Activated CD4-positive, alpha-beta T cell treated with anti-CD3 and anti-CD28 coated beads, Interleukin-2, amount 50 U/mL, for 24 hours (primary cell): Measurements from ENCODE around the gene CENPW.

Experiments used
- DNase-seq, 2 donors: peaks; one replicate each; pipeline ENCODE4 v3.0.0-alpha.2; 2020; ENCODE audit warnings: low read depth in 1 of 2, low spot score in 1 of 2

Gene CENPW

DNA sequence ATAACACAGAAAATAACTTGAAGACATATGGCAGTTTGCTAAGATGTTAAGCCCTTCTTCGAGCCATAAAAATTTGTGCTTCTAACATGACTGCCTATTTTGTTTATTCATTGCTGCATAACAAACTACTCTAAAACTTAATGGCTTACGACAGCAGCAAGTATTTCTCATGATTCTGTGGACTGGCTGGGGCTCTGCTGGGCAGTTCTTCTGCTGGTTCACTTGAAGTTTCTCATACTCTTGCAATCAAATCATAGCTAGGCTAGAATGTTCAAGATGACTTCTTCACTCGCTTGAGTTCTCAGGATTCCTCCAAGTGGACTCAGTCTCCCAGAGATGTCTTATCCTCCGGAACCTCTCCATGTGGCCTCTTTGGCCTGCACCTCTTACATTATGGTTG lies 33.4 kb downstream of the CENPW start:
- no peak for DNase-seq

DNA sequence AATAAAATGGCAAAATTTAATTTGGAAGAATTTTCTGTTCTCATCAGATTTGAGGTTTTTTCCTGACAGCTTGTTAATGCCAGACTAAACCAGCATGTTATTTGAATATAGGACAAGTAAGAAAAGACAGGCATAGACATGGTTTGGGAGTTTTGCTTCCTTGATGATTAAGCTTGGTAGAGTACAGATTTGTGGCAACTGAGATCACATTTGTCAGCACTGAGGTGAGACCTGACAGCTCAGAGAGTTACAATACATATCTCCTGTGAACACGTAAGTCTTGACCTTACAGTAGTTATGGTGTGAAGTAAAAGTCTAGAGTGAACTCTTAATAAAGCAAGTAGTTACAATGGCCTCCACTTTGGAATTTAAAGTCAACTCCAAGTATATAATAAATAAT lies 34.5 kb downstream of the CENPW start:
- no peak for DNase-seq

DNA sequence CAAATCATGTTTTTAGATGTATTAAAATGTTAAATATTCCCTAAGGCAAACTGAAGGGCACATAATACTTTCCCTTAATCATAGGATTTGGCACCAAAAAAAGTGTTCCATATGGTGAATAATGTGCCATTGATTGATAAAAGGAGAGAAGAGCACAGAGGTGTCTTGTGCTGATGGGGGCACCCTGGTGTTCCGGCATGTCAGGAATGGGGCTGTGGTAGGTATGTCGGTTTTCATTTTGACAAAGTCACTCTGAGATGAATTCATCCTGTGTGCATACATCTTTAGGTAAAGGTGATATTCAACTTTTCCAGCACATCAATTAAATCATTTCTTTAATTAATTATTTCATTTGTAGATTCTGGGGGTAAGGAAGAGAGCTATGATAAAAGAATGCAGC lies 36.8 kb downstream of the CENPW start:
- DNase-seq: no peak

DNA sequence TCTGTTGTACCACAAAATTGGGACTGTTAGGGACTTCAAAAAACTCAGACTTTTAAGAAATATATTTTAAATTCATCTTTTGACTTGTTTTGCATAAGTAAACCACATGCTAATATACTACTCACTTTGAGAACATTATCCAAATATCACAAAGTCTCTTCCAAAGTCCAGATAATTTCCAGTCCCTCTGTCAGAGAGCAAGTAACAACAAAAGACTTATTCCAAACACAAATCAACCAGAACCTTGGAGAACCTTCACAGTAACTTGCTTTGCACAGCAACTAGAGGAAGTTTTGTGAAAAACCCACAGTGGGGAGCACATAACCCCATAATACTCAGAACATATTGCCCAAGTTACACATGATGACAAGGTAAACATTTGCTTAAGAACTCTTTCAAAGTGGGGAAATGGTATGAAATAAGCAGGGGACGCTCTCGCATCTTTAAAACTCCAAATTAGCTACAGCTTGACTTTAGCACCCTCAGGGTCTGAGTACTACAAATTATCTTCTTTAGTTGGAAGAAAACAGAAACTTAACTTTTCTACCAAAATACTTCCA lies 37.8 kb downstream of the CENPW start:
- DNase-seq: no peak

DNA sequence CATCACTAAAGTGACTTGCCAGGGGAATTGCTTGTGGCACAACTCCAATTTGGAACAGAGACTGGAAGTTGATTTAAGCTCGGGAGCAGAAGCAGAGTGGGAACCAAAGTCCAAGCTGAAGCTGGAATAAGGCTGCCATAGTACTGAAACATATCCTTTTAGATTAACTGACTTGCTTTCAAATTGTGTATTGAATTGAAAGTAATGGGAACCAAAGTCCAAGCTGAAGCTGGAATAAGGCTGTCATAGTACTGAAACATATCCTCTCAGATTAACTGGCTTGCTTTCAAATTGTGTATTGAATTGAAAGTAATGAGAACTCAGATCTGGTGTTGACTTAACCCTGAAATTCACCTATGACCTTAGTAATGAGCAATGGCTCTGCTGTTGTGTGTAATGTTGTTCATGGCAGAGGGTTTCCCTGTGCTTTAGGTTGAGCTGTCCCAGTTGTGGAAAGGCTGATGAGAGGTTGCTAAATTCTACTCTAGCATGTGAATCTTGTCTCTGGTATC lies 40.2 kb downstream of the CENPW start:
- DNase-seq: no peak

DNA sequence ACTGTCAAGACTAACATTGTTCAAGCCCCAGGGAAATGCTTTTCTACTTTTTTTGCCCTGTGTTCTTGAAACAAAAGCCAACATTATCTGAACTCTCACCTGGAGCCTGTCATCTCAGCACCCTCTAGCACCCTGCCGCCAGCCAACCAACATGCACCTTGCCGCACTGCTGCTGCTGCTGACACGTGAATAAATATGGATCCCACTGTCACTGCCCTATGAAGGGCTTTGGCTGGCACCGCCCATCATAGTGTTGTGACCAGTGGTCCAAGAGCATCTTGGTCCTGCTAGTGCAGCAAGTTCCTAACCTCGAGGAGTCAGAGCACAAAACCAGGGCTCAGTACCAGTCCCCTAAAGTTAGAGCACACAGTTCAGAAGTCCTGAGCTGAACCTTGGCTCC lies 41.6 kb downstream of the CENPW start:
- no peak for DNase-seq

DNA sequence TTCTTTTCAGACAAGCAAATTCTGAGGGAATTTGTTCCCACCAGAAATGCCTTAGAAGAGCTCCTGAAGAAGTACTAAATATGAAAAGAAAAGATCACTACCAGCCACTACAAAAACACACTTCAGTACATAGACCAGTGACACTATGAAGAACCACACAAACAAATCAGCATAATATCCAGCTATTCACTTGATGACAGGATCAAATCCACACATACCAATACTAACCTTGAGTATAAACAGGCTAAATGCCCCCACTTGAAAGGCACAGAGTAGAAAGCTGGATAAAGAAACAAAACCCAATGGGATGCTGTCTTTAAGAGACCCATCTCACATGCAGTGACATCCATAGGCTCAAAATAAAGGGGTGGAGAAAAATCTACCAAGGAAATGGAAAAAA lies 43.3 kb downstream of the CENPW start:
- no peak for DNase-seq

DNA sequence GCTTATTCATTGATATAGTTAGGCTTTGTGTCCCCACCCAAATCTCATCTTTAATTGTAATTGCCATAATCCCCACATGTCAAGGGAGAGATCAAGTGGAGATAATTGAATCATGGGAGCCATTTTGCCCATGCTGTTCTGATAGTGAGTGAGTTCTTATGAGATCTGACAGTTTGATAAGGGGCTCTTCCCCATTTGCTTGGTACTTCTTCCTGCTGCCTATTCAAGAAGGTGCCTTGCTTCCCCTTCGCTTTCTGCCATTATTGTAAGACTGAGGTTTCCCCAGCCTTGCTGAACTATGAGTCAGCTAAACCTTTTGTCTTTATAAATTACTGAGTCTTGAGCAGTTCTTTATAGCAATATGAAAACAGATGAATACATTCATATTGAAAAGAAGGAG lies 45.6 kb downstream of the CENPW start:
- DNase-seq: no peak

DNA sequence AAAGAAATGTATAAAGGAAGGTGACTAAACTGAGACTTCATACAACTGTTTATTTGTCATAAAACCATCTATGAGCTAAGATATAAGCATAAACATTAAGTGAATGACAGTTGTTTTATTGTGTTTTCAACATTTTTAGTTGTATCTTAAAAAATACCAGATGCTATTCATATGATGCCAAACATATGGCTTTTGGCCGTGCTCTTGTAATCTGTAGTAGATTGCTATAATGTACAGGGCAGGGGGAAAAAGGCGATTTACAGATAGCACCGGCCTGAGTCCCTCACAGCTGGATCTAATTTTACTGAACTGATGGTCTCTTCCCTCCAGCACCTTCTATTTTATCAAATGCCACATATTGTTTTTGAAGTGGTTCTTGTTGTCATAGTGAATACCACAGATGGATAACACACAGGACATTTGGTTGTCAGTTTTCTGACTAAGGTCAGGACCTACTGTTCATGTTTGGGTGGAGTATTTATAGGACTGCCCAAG lies 48.2 kb downstream of the CENPW start:
- DNase-seq: no peak

DNA sequence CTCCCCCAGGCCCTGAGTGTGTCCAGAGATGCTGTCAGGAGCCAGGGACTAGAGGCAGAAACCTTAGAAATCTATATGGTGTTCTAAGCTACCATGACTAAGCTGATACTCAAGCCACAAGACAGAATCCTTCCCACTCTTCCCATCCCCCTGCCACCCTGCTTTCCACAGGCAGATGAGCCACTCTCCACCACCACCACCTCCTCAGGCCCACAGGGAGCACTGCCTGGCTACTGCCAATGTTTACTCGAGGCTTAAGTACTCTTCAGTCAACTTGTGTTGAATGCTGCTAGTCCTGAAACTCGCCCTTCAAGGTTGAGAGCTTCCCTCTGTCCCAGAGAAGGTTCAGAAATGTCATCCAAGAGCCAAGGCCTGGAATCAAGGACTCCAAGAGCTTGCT lies 56.2 kb downstream of the CENPW start:
- no peak for DNase-seq
